Measurements from ENCODE around the gene PPP1R9B. TPM values are rescaled to one million over a fixed set of nuclear protein-coding genes. Genes with fewer than 3 reads are reported as not detected.

Gene PPP1R9B
- total RNA-seq, 3 donors from 2014 or later: 21.8 to 24.9 (median 22.7) TPM

DNA sequence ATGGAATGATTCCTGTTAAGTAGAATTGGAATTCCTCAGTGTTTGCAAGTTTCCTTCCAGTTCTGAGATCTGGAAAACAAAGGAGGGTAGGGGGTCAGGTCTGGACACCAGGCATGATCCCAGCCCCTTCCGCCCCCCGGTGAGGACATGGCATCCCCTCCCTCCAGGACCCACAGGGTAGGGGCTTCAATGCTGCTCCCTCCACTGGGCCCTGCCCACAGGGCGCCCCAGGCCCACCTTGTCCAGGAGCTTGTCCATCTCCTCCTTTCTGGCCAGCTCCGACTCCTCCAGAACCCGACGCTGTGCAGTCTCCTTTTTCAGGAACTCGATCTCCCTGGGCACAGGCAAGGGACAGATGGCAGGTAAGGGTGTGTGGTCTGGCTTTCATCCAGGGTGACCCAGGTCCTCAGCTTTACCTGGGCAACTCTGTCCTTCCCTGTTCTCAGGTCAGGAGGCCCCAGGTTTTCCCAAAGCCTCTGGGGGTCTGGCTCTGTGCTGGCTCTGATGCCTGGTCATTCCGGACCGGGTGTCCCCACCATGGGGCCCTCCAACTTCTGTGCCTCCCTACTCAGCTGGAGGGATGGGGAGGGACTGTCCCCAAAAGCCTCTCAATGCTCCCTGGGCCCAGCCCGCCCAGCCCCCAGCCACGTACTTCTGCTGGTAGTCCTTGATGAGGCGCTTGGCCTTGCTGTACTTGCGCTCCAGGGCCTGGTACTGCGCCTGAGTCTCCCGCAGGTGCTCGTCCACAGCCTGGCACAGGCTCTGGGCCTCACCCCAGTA lies 15.0 kb downstream of the PPP1R9B start:
- no peak for DNase-seq (ENCODE audit: low spot score in 2 of 2)
- Histone ChIP-seq H3K27ac (no peak overlapping the region), H3K9me3 (no peaks in the 10 kb centered on the region), H3K27me3 (no peaks in the 10 kb centered on the region), H3K36me3 (no peaks in the 10 kb centered on the region), H3K4me3 (no peak overlapping the region), H3K4me1 (no peaks in the 10 kb centered on the region)
- TF ChIP-seq, protein P1, sequence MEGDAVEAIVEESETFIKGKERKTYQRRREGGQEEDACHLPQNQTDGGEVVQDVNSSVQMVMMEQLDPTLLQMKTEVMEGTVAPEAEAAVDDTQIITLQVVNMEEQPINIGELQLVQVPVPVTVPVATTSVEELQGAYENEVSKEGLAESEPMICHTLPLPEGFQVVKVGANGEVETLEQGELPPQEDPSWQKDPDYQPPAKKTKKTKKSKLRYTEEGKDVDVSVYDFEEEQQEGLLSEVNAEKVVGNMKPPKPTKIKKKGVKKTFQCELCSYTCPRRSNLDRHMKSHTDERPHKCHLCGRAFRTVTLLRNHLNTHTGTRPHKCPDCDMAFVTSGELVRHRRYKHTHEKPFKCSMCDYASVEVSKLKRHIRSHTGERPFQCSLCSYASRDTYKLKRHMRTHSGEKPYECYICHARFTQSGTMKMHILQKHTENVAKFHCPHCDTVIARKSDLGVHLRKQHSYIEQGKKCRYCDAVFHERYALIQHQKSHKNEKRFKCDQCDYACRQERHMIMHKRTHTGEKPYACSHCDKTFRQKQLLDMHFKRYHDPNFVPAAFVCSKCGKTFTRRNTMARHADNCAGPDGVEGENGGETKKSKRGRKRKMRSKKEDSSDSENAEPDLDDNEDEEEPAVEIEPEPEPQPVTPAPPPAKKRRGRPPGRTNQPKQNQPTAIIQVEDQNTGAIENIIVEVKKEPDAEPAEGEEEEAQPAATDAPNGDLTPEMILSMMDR (IDR thresholded peaks at IDR 0.05): no peak
- TF ChIP-seq POLR2AphosphoS5 (IDR thresholded peaks at IDR 0.05) (no peak), POLR2A (IDR thresholded peaks at IDR 0.05) (no peak)
- intact Hi-C loops (cut with DNase I; ENCODE audit: low total_unique reads): no loop called here

DNA sequence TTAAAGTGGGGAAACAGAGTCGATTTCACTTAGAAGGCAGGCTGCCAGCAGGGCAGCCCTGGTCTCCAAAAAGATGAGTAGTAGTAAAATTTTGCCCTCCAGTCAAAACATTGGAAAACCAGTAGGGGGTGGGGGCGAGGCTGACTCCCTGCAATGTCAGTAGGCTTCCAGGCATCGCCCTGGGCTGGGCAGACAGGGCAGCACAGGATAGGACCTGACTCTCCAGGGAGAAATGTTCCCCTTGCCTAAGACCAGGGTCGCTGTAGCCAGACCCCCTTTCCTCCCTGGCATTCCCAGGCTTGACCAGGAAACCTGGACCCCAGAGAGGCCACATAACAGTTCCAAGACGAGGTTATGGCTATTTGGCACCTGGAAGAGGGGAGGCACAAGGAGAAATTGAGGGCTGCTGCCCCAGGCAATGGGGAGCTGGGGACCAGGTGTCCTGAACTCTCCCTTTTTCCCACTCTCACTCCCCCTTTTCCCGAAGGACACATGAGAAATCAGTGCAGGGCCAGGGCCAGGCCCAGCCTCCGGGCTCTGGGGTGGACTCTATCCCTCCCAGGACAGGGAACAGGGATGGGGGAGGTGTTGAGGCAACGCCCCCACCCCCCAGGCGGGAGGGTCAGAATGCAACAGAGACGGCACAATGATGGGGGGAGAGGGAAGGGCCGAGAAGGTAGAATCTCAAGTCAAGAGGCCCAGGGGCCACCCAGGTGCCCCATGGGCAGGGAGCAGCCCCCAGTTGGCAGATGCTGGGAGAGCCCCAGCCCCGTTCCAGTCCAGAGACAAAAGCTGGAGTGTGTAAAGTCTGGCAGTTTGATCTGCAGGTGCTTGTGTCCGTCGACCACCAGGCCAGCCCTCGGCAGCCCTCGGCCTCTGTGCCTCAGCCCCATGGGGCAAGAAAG lies 16.0 kb downstream of the PPP1R9B start:
- no peak for DNase-seq (ENCODE audit: low spot score in 2 of 2)
- H3K4me3 ChIP-seq: no peak overlapping the region
- no peaks in the 10 kb centered on the region for H3K9me3 ChIP-seq
- H3K4me1 ChIP-seq: peaks cover 0 to 9% of the 10 kb centered on the region in 2 donors
- no peaks in the 10 kb centered on the region for H3K36me3 ChIP-seq
- intact Hi-C loops (cut with DNase I; ENCODE audit: low total_unique reads): no loop called here
- H3K27me3 ChIP-seq: peaks cover 0 to 4% of the 10 kb centered on the region in 2 donors
- TF ChIP-seq, protein P1 (IDR thresholded peaks at IDR 0.05): no peak
- no peak for TF ChIP-seq POLR2A (IDR thresholded peaks at IDR 0.05)
- no peak for TF ChIP-seq POLR2AphosphoS5 (IDR thresholded peaks at IDR 0.05)
- H3K27ac ChIP-seq: no peak overlapping the region

DNA sequence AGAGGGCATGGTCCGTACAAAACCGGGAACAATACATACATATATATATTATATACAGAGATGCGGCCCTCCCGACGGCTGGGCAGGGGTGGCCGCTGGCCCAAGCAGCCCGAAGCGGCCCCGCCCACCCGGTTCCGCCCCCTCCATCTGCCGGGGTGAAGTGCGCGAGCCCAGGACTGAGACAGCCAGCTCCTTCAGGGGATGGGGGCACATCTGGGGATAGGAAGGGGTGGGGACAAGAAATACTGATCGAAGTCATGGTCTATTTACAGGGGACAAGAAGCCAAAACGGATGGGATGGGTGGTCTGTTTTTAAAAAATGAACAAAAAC lies 16.7 kb downstream of the PPP1R9B start:
- no peak overlapping the region for H3K27ac ChIP-seq
- DNase-seq (ENCODE audit: low spot score in 2 of 2): no peak
- H3K4me1 ChIP-seq: peaks cover 0 to 10% of the 10 kb centered on the region in 2 donors

DNA sequence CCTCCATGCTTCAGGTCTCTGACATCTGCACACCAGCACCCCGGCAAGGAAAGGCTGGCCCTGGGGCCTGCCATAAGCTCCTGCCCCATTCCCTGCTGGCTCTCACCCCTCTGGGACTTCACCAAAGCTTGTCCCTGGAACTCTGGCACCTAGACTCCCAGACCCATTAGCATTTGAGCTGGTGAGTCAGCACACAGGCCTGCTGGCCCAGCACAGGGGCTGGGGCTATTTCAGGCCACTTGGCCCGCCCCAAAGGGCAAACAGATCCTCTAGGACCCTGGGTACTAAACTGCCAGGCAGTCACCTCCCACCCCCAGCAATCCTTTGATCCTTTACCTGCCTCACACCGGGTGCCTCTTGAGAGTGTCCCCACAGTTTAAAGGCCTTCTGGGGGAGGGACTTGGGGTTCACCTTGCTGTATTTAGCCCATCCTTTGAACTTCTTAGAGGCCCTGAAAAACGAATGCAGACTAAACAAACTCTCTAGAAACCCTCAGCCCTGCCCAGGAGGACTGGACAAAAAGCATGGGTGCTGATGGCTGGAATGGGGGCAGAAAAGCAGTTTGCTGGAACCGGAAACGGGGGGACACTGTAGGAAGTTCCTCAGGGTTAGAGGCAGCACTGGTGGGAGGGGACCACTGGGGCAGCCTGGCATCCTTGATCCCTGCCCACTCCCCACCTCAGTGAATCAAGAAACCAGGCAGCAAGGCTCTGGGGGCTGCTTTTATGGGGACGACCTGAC lies 17.3 kb downstream of the PPP1R9B start:
- Histone ChIP-seq H3K4me1 (peaks cover 0 to 10% of the 10 kb centered on the region in 2 donors), H3K27ac (no peak overlapping the region), H3K9me3 (no peaks in the 10 kb centered on the region), H3K36me3 (no peaks in the 10 kb centered on the region), H3K27me3 (peaks cover 8 to 9% of the 10 kb centered on the region in 2 donors), H3K4me3 (no peak overlapping the region)
- TF ChIP-seq POLR2A (IDR thresholded peaks at IDR 0.05) (no peak), POLR2AphosphoS5 (IDR thresholded peaks at IDR 0.05) (no peak)
- TF ChIP-seq, protein P1 (IDR thresholded peaks at IDR 0.05): no peak
- intact Hi-C loops (cut with DNase I; ENCODE audit: low total_unique reads): no loop called here
- no peak for DNase-seq (ENCODE audit: low spot score in 2 of 2)

More for the DNA sequence above, 16.7 kb downstream of the PPP1R9B start:
- no peak overlapping the region for H3K4me3 ChIP-seq
- TF ChIP-seq POLR2AphosphoS5 (IDR thresholded peaks at IDR 0.05) (no peak), POLR2A (IDR thresholded peaks at IDR 0.05) (no peak)
- TF ChIP-seq, protein P1 (IDR thresholded peaks at IDR 0.05): no peak
- H3K27me3 ChIP-seq: peaks cover 7 to 8% of the 10 kb centered on the region in 2 donors
- no peaks in the 10 kb centered on the region for H3K9me3 ChIP-seq
- intact Hi-C loops (cut with DNase I; ENCODE audit: low total_unique reads): no loop called here
- H3K36me3 ChIP-seq: no peaks in the 10 kb centered on the region

Data from breast epithelium (tissue), 4 donors.